ENCODE data around the gene PACRG.

GRCh38 chr6:162854228-162854627 is 126.5 kb downstream of the PACRG start:
- TF ChIP-seq CTCF (IDR thresholded peaks at IDR 0.05) (no peak), ATF3 (CRISPR knock-in tag; conservative IDR thresholded peaks at IDR 0.05) (no peak), USF1 (CRISPR knock-in tag; IDR thresholded peaks at IDR 0.05) (no peak), ZNF138 (CRISPR knock-in tag; conservative IDR thresholded peaks at IDR 0.05) (no peak), ZBTB21 (CRISPR knock-in tag; IDR thresholded peaks at IDR 0.05; ENCODE audit: borderline replicate concordance) (no peak), CREM (CRISPR knock-in tag; IDR thresholded peaks at IDR 0.05) (no peak), NFYB (CRISPR knock-in tag; conservative IDR thresholded peaks at IDR 0.05; ENCODE audit: low read depth) (no peak), JUN (CRISPR knock-in tag; IDR thresholded peaks at IDR 0.05) (no peak), USF2 (CRISPR knock-in tag; IDR thresholded peaks at IDR 0.05) (no peak), ZSCAN18 (CRISPR knock-in tag; IDR thresholded peaks at IDR 0.05) (no peak), NFE2L1 (CRISPR knock-in tag; IDR thresholded peaks at IDR 0.05) (no peak), MAX (CRISPR knock-in tag; IDR thresholded peaks at IDR 0.05) (no peak), ATF1 (CRISPR knock-in tag; IDR thresholded peaks at IDR 0.05) (no peak)
